Thyroid gland (tissue), 4 donors: ENCODE data around the gene CUL3. TPM values are rescaled to one million over a fixed set of nuclear protein-coding genes. Genes with fewer than 3 reads are reported as not detected.
A peak's percentile ranks its signal among the peaks of the same experiment; 100 is the strongest.

ENCODE experiments used
- DNase-seq, 2 donors: peaks; one replicate each; pipeline ENCODE4 v3.0.0-alpha.2; 2019
- H3K27ac ChIP-seq, 3 donors: fragments of 200-600 bp; sonication (generic); 1 replicate in 2 of 3; 2 replicates in 1 of 3; pipeline ENCODE4 v1.5.1; 2016 to 2019; ENCODE audit warnings: mild to moderate bottlenecking in 1 of 3, moderate library complexity in 1 of 3
- H3K27me3 ChIP-seq: fragments of 200-600 bp; sonication (generic); one replicate; pipeline ENCODE4 v1.5.1; 2019
- H3K36me3 ChIP-seq, 2 donors: fragments of 200-600 bp; sonication (generic); one replicate each; pipeline ENCODE4 v1.5.1; 2016 to 2019
- H3K4me1 ChIP-seq, 2 donors: fragments of 200-600 bp; sonication (generic); one replicate each; pipeline ENCODE4 v1.5.1; 2017 to 2019
- H3K4me3 ChIP-seq, 3 donors: fragments of 200-600 bp; sonication (generic); replicated peaks in 1 of 3; 1 replicate in 2 of 3; 2 replicates in 1 of 3; pipeline ENCODE4 v1.5.1; 2016; ENCODE audit warnings: mild to moderate bottlenecking in 1 of 3
- H3K9me3 ChIP-seq: fragments of 200-600 bp; sonication (generic); one replicate; pipeline ENCODE4 v1.5.1; 2017
- POLR2A ChIP-seq, 2 donors: fragments of 450-650 bp; IDR thresholded peaks; one replicate each; pipeline ENCODE4 v1.6.1; 2017; ENCODE audit warnings: antibody characterized with exemption in 2 of 2, mild to moderate bottlenecking in 2 of 2, moderate library complexity in 1 of 2
- WGBS, 2 donors: methylation state at CpG; one replicate each; pipeline ENCODE4 v1.1.5; 2017; 5-methylcytosine and 5-hydroxymethylcytosine counted together
- intact Hi-C: fragments of 100-400 bp; cut with DNase I; formaldehyde crosslinking; loops from one replicate; pipeline ENCODE4 v1.15.1; 2023
- total RNA-seq, 4 donors: library from RNA; depleted of rRNA; stranded (reverse); fragments of >200 nt; gene quantifications; one replicate each; pipeline ENCODE4 v1.2.3, GENCODE V29; 2016
- TF ChIP-seq, protein P1 (sequence below), 6 experiments: fragments of 200-600 bp in 3 of 6; fragments of 450-650 bp in 3 of 6; sonication (generic) in 3 of 6; IDR thresholded peaks; one replicate each; pipeline ENCODE4 v1.5.1; 2016 to 2019; ENCODE audit warnings: antibody characterized with exemption in 6 of 6, mild to moderate bottlenecking in 2 of 6, inconsistent platforms in 1 of 6, moderate library complexity in 1 of 6

Gene CUL3
- total RNA-seq, 4 donors from 2014 or later = 91.9 to 122 (median 107) TPM

DNA sequence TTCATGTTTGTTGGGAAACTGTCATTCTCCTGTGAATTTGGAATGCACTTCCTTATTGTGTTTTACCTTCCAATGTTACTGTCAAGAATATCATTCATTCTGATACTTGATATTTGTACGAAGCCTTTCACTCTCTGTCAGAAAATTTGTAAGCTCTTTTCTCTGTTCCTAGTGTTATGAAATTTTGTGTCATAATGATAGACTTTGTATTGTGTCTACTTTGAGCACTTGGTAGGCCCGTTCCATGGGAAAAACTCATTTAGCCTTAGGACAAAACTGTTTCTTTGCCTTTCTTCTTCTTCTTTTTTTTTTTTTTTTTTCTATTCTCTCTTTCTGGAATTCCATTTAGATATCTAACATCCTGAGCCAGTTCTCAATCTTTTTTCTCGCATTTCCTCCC, 131.3 kb downstream of the CUL3 start:
- intact Hi-C loops = no loop called here
- Histone ChIP-seq H3K27me3 (no peaks in the 10 kb centered on the region), H3K4me3 (no peak overlapping the region), H3K4me1 (no peaks in the 10 kb centered on the region), H3K27ac (no peak overlapping the region), H3K9me3 (no peaks in the 10 kb centered on the region), H3K36me3 (no peaks in the 10 kb centered on the region)
- no peak for DNase-seq
- TF ChIP-seq, protein P1, sequence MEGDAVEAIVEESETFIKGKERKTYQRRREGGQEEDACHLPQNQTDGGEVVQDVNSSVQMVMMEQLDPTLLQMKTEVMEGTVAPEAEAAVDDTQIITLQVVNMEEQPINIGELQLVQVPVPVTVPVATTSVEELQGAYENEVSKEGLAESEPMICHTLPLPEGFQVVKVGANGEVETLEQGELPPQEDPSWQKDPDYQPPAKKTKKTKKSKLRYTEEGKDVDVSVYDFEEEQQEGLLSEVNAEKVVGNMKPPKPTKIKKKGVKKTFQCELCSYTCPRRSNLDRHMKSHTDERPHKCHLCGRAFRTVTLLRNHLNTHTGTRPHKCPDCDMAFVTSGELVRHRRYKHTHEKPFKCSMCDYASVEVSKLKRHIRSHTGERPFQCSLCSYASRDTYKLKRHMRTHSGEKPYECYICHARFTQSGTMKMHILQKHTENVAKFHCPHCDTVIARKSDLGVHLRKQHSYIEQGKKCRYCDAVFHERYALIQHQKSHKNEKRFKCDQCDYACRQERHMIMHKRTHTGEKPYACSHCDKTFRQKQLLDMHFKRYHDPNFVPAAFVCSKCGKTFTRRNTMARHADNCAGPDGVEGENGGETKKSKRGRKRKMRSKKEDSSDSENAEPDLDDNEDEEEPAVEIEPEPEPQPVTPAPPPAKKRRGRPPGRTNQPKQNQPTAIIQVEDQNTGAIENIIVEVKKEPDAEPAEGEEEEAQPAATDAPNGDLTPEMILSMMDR (IDR thresholded peaks at IDR 0.05) = no peak
- no peak for TF ChIP-seq POLR2A (IDR thresholded peaks at IDR 0.05)
- 95 to 98% methylated on average over 3 of the region's 3 CpGs for WGBS, 2 donors

DNA sequence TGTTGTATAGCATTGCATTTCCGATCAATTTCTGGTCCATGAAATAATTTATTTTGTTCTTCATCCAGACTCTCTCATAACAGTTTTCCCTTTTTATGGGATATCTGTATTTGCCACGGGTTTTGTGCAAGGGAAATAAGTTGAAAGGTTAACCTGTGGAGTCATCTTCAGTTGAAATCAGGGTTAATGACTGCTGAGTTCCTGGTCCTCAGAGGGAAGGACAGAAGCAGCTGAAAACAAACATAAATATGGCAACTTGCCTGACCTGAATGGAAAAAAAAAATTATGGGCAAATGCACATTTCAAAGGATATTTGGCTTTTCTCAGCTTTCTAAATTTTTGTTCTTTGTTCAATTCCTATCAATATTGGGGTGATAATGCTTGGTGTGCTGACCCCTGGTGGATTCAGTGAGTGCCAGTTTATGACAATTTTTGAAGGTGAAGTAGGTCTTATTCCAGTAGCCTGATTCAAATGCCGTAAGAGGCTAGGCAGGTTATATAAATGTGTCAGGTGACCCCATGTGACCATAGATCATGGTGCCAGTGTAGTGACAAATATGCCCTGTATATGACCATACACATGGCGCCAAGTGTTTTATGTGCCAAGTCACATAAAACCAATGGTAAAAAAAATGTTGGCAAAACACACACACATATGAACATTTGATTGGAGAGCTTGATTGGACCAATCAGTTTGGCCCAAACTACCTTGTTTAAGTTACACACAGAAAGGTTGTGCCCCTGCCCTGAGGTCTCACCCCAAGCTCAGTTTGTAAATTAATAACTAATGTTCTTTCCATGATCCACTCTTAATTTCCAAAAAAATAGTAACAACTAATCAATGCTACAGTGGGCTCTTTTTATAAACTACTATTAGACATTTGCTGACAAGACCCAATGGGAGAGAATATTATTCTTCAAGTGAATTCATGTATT, 135.7 kb downstream of the CUL3 start:
- Histone ChIP-seq H3K27ac (no peak overlapping the region), H3K4me1 (no peaks in the 10 kb centered on the region), H3K9me3 (no peaks in the 10 kb centered on the region), H3K4me3 (no peak overlapping the region), H3K27me3 (no peaks in the 10 kb centered on the region), H3K36me3 (no peaks in the 10 kb centered on the region)
- no peak for DNase-seq
- TF ChIP-seq POLR2A (IDR thresholded peaks at IDR 0.05) = no peak
- TF ChIP-seq, protein P1 (IDR thresholded peaks at IDR 0.05) = peak in 4 of 6 experiments; percentile 31 to 57 (median 44)
- intact Hi-C loops = no loop called here
- WGBS, 2 donors = 55 to 57% methylated on average over 4 of the region's 4 CpGs

DNA sequence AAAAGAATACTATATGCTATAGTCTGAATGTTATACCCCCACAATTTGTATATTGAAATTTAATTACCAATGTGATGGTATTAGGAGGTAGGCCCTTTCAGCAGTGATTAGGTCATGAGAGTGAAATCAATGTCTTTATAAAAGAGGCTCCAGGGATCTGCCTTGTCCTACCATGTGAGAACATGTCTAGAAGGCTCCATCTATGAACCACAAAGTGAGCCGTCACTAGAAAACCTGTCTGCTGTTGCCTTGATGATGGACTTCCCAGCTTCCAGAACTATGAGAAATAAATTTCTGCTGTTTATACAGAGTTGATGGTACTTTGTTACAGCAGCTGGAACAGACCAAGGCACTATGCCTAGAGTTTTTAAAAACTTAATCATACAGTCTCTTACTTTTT, 136.9 kb downstream of the CUL3 start:
- Histone ChIP-seq H3K27me3 (no peaks in the 10 kb centered on the region), H3K4me1 (no peaks in the 10 kb centered on the region), H3K9me3 (no peaks in the 10 kb centered on the region), H3K4me3 (no peak overlapping the region), H3K36me3 (no peaks in the 10 kb centered on the region), H3K27ac (no peak overlapping the region)
- DNase-seq = no peak
- intact Hi-C loops = no loop called here
- WGBS, 2 donors = 93 to 100% methylated on average over 1 of the region's 1 CpG
- TF ChIP-seq, protein P1 (IDR thresholded peaks at IDR 0.05) = no peak
- TF ChIP-seq POLR2A (IDR thresholded peaks at IDR 0.05) = no peak

DNA sequence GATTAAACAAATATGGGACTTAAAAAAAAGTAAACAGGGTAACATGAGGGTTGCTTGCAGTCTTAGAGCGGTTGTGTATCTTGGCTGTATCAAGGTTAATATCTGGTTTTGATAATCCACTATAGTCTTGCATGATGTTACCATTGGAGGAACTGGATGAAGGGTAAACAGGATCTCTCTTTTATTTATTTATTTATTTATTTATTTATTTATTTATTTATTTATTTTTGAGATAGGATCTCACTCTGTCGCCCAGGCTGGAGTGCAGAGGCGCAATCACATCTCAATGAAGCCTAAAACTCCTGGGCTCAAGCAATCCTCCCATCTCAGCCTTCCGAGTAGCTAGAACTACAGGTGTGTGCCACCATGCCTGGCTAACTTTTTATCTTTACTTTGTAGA, 140.4 kb downstream of the CUL3 start:
- H3K27ac ChIP-seq = no peak overlapping the region
- no peak for DNase-seq
- no peak overlapping the region for H3K4me3 ChIP-seq
- WGBS, 2 donors = 95 to 99% methylated on average over 4 of the region's 4 CpGs
- H3K9me3 ChIP-seq = no peaks in the 10 kb centered on the region
- no peak for TF ChIP-seq POLR2A (IDR thresholded peaks at IDR 0.05)
- no peaks in the 10 kb centered on the region for H3K36me3 ChIP-seq
- intact Hi-C loops = no loop called here
- H3K27me3 ChIP-seq = no peaks in the 10 kb centered on the region
- H3K4me1 ChIP-seq = no peaks in the 10 kb centered on the region

DNA sequence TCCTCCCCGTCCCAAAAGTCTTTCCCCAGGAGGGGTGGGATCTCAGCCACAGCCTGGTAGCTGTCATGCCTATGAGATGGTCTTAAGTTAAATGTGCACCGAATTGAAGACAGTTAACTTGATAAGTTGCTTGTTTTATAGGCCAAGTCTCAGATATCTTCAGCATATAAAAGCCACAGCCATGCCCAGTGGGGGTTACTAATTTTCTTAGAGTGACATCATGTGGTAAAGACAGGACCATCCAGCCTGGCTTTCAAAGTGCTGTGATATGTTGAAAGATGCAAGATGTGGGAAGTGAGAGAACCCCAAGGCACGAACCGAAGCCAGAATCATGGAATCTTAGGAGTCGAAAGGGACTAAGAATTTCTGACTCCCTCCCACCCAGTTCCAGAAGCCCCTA, 141.1 kb downstream of the CUL3 start:
- H3K27ac ChIP-seq = no peak overlapping the region
- no peaks in the 10 kb centered on the region for H3K4me1 ChIP-seq
- TF ChIP-seq, protein P1 (IDR thresholded peaks at IDR 0.05) = no peak
- no peak for TF ChIP-seq POLR2A (IDR thresholded peaks at IDR 0.05)
- H3K36me3 ChIP-seq = no peaks in the 10 kb centered on the region
- no peaks in the 10 kb centered on the region for H3K9me3 ChIP-seq
- no peak for DNase-seq
- intact Hi-C loops = no loop called here
- H3K27me3 ChIP-seq = no peaks in the 10 kb centered on the region
- H3K4me3 ChIP-seq = no peak overlapping the region
- 85 to 86% methylated on average over 5 of the region's 5 CpGs for WGBS, 2 donors
